GM23338 (cell line): ENCODE results near the gene SLC44A1. TPM values are rescaled to one million over a fixed set of nuclear protein-coding genes. Genes with fewer than 3 reads are reported as not detected.
A peak's percentile ranks its signal among the peaks of the same experiment; 100 is the strongest.

Source experiments
- ATAC-seq: fragments of 200-7000 bp; cut with Tn5 transposase; 3 replicates; pipeline ENCODE4 v1.9.1; 2020
- DNase-seq: peaks from one replicate; pipeline ENCODE4 v3.0.0-alpha.2; 2015; ENCODE audit warnings: low spot score
- H2AFZ ChIP-seq: fragments of 200-600 bp; sonication (generic); 2 replicates; pipeline ENCODE4 v1.8.0; 2016; ENCODE audit warnings: antibody characterized with exemption, mild to moderate bottlenecking, moderate library complexity
- H3F3A ChIP-seq: fragments of 200-600 bp; sonication (generic); replicated peaks from 2 replicates; pipeline ENCODE4 v1.8.0; 2017; ENCODE audit warnings: antibody characterized with exemption, mixed run types, low read depth
- H3K27ac ChIP-seq: fragments of 200-600 bp; sonication (generic); 2 replicates; pipeline ENCODE4 v1.6.1; 2016; ENCODE audit warnings: low read depth
- H3K27me3 ChIP-seq: fragments of 200-600 bp; sonication (generic); 2 replicates; pipeline ENCODE4 v1.8.0; 2016; ENCODE audit warnings: mild to moderate bottlenecking, mixed run types, moderate library complexity; ENCODE audit not compliant: insufficient read depth
- H3K36me3 ChIP-seq: fragments of 200-600 bp; sonication (generic); 2 replicates; pipeline ENCODE4 v1.8.0; 2016; ENCODE audit warnings: mild to moderate bottlenecking; ENCODE audit not compliant: insufficient read depth
- H3K4me1 ChIP-seq: fragments of 200-600 bp; sonication (generic); 2 replicates; pipeline ENCODE4 v1.8.0; 2016; ENCODE audit warnings: mild to moderate bottlenecking, moderate library complexity; ENCODE audit not compliant: insufficient read depth
- H3K4me2 ChIP-seq: fragments of 200-600 bp; sonication (generic); 2 replicates; pipeline ENCODE4 v1.7.1; 2017; ENCODE audit warnings: mixed run types
- H3K4me3 ChIP-seq: fragments of 200-600 bp; sonication (generic); 2 replicates; pipeline ENCODE4 v1.6.1; 2016; ENCODE audit warnings: mixed run types
- H3K79me2 ChIP-seq: fragments of 200-600 bp; sonication (generic); replicated peaks from 2 replicates; pipeline ENCODE4 v1.8.0; 2017; ENCODE audit warnings: mild to moderate bottlenecking; ENCODE audit not compliant: insufficient read depth
- H3K9me2 ChIP-seq: fragments of 200-600 bp; sonication (generic); 2 replicates; pipeline ENCODE4 v1.8.0; 2017; ENCODE audit not compliant: insufficient read depth
- H4K20me1 ChIP-seq: fragments of 200-600 bp; sonication (generic); replicated peaks from 2 replicates; pipeline ENCODE4 v1.8.0; 2017; ENCODE audit warnings: mild to moderate bottlenecking; ENCODE audit not compliant: insufficient read depth
- H3K27ac Mint-ChIP-seq: 2 replicates; pipeline ENCODE4 v1.8.0; 2020; ENCODE audit warnings: inconsistent platforms, mild to moderate bottlenecking, moderate library complexity, mixed read lengths
- H3K27me3 Mint-ChIP-seq: 3 replicates; pipeline ENCODE4 v1.8.0; 2022; ENCODE audit warnings: low read depth, mild to moderate bottlenecking, moderate library complexity, mixed read lengths, inconsistent platforms; ENCODE audit not compliant: insufficient read depth, poor library complexity
- H3K36me3 Mint-ChIP-seq: 3 replicates; pipeline ENCODE4 v1.8.0; 2021; ENCODE audit warnings: low read depth, mild to moderate bottlenecking, inconsistent platforms, moderate library complexity, mixed read lengths
- H3K4me1 Mint-ChIP-seq: 3 replicates; pipeline ENCODE4 v1.8.0; 2020; ENCODE audit warnings: mild to moderate bottlenecking, inconsistent platforms, mixed read lengths
- H3K4me3 Mint-ChIP-seq: 3 replicates; pipeline ENCODE4 v1.8.0; 2021; ENCODE audit warnings: moderate library complexity, mild to moderate bottlenecking, inconsistent platforms, mixed read lengths
- H3K9me3 Mint-ChIP-seq: 3 replicates; pipeline ENCODE4 v1.8.0; 2020; ENCODE audit warnings: moderate library complexity, mild to moderate bottlenecking, inconsistent platforms, mixed read lengths
- EZH2 ChIP-seq: fragments of 200-600 bp; sonication (generic); IDR thresholded peaks from one replicate; pipeline ENCODE4 v1.8.0; 2017; ENCODE audit warnings: antibody characterized with exemption, mild to moderate bottlenecking, low read depth; ENCODE audit not compliant: unreplicated experiment
- EZH2phosphoT487 ChIP-seq: fragments of 200-600 bp; sonication (generic); IDR thresholded peaks from one replicate; pipeline ENCODE4 v1.8.1; 2018; ENCODE audit warnings: antibody characterized with exemption; ENCODE audit not compliant: unreplicated experiment
- JUNB ChIP-seq: IDR thresholded peaks from one replicate; pipeline ENCODE4 v1.6.1; 2016; ENCODE audit warnings: antibody characterized with exemption; ENCODE audit not compliant: unreplicated experiment
- NANOG ChIP-seq: IDR thresholded peaks from 2 replicates; pipeline ENCODE4 v1.6.1; 2016; ENCODE audit warnings: antibody characterized with exemption, borderline replicate concordance
- STAT1 ChIP-seq: IDR thresholded peaks from one replicate; pipeline ENCODE4 v1.6.1; 2016; ENCODE audit warnings: antibody characterized with exemption; ENCODE audit not compliant: unreplicated experiment
- ZNF114 ChIP-seq: fragments of 250-450 bp; sonication (Bioruptor Pico); IDR thresholded peaks from 2 replicates; pipeline ENCODE4 v1.5.0; 2020; ENCODE audit warnings: mild to moderate bottlenecking, moderate library complexity
- ZNF331 ChIP-seq: fragments of 250-450 bp; sonication (Bioruptor Pico); IDR thresholded peaks from 2 replicates; pipeline ENCODE4 v1.5.0; 2020; ENCODE audit warnings: low read depth, mild to moderate bottlenecking, moderate library complexity
- polyA plus RNA-seq: library from polyadenylated mRNA; unstranded; fragments of >200 nt; fragmentation: Nextera tagmentation; extraction: Ambion mirVana; gene quantifications from 2 replicates; pipeline ENCODE4 v1.2.1, GENCODE V29; 2016
- total RNA-seq: library from RNA; depleted of rRNA; stranded (reverse); fragments of >200 nt; shearing (Covaris generic); gene quantifications from 2 replicates; pipeline ENCODE4 v1.2.3, GENCODE V29; 2014
- TF ChIP-seq, protein P1 (sequence below): fragments of 250-450 bp; sonication (Bioruptor Pico); IDR thresholded peaks from 2 replicates; pipeline ENCODE4 v1.5.0; 2020; ENCODE audit warnings: mild to moderate bottlenecking, moderate library complexity
- TF ChIP-seq, protein P2 (sequence below): IDR thresholded peaks from 2 replicates; pipeline ENCODE4 v1.6.1; 2016; ENCODE audit warnings: antibody characterized with exemption
- TF ChIP-seq, protein P3 (sequence below): IDR thresholded peaks from one replicate; pipeline ENCODE4 v1.6.1; 2018; ENCODE audit warnings: antibody characterized with exemption; ENCODE audit not compliant: unreplicated experiment

Gene SLC44A1
- total and polyA plus RNA-seq, 2 experiments from 2014 or later: 14.9 to 75.0 TPM

DNA sequence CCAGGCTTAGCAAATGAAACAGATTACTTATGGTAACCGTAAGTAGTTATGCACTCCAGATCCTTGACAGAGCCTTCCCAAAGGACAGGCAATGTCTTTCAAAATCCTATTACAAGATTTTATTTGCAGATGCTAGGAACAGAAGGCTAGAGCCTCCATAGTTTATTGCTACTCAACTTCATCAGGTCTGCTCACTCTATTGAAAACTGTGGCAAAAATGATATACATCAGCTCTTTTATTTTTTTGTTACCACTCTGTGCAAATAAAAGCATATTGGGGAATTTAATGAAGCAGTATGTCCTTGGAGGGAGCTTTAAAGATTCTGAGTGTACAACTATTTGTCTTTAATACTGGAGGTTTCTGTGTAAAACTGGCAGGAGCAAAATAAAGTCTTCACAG, 46.5 kb downstream of the SLC44A1 start (continued):
- TF ChIP-seq, protein P1, sequence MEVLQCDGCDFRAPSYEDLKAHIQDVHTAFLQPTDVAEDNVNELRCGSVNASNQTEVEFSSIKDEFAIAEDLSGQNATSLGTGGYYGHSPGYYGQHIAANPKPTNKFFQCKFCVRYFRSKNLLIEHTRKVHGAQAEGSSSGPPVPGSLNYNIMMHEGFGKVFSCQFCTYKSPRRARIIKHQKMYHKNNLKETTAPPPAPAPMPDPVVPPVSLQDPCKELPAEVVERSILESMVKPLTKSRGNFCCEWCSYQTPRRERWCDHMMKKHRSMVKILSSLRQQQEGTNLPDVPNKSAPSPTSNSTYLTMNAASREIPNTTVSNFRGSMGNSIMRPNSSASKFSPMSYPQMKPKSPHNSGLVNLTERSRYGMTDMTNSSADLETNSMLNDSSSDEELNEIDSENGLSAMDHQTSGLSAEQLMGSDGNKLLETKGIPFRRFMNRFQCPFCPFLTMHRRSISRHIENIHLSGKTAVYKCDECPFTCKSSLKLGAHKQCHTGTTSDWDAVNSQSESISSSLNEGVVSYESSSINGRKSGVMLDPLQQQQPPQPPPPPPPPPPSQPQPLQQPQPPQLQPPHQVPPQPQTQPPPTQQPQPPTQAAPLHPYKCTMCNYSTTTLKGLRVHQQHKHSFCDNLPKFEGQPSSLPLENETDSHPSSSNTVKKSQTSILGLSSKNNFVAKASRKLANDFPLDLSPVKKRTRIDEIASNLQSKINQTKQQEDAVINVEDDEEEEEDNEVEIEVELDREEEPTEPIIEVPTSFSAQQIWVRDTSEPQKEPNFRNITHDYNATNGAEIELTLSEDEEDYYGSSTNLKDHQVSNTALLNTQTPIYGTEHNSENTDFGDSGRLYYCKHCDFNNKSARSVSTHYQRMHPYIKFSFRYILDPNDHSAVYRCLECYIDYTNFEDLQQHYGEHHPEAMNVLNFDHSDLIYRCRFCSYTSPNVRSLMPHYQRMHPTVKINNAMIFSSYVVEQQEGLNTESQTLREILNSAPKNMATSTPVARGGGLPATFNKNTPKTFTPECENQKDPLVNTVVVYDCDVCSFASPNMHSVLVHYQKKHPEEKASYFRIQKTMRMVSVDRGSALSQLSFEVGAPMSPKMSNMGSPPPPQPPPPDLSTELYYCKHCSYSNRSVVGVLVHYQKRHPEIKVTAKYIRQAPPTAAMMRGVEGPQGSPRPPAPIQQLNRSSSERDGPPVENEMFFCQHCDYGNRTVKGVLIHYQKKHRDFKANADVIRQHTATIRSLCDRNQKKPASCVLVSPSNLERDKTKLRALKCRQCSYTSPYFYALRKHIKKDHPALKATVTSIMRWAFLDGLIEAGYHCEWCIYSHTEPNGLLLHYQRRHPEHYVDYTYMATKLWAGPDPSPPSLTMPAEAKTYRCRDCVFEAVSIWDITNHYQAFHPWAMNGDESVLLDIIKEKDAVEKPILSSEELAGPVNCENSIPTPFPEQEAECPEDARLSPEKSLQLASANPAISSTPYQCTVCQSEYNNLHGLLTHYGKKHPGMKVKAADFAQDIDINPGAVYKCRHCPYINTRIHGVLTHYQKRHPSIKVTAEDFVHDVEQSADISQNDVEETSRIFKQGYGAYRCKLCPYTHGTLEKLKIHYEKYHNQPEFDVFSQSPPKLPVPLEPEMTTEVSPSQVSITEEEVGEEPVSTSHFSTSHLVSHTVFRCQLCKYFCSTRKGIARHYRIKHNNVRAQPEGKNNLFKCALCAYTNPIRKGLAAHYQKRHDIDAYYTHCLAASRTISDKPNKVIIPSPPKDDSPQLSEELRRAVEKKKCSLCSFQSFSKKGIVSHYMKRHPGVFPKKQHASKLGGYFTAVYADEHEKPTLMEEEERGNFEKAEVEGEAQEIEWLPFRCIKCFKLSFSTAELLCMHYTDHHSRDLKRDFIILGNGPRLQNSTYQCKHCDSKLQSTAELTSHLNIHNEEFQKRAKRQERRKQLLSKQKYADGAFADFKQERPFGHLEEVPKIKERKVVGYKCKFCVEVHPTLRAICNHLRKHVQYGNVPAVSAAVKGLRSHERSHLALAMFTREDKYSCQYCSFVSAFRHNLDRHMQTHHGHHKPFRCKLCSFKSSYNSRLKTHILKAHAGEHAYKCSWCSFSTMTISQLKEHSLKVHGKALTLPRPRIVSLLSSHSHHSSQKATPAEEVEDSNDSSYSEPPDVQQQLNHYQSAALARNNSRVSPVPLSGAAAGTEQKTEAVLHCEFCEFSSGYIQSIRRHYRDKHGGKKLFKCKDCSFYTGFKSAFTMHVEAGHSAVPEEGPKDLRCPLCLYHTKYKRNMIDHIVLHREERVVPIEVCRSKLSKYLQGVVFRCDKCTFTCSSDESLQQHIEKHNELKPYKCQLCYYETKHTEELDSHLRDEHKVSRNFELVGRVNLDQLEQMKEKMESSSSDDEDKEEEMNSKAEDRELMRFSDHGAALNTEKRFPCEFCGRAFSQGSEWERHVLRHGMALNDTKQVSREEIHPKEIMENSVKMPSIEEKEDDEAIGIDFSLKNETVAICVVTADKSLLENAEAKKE (CRISPR knock-in tag): no peak
- TF ChIP-seq STAT1 (no peak), EZH2phosphoT487 (no peak)

DNA sequence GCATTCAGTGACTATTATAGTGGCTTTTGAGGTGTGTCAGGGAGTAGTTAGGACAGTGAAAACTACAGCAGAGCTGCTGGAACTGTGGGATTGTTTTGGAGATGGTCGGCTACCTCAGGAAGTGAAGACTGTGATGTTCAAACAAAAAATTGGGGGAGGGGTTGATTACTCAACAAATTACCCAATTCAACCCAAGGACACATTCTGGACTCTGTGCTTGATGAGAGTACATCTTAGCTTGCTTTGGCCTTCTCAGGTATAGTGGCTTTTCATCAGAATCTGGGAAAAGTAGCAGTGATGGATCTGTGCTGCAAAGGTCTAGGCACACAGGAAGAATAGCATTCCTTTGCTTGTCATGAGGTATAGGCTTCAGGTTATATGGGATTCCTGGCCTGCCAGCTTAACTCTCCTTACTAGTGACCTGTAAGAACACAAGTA, 47.0 kb downstream of the SLC44A1 start:
- H3K36me3 ChIP-seq: no peaks in the 10 kb centered on the region
- ATAC-seq (no peak; the same call in none of the 3 replicates), DNase-seq (peak; percentile 36)
- peak overlapping the region; percentile 91 for H3K27ac Mint-ChIP-seq
- H3K36me3 Mint-ChIP-seq: no peaks in the 10 kb centered on the region
- no peaks in the 10 kb centered on the region for H3K9me3 Mint-ChIP-seq
- H2AFZ ChIP-seq: no peak overlapping the region
- H3K27ac ChIP-seq: peak overlapping the region; percentile 67
- H3K27me3 ChIP-seq: no peaks in the 10 kb centered on the region
- peaks cover 91% of the 10 kb centered on the region for H3K4me1 ChIP-seq
- H3K27me3 Mint-ChIP-seq: peaks cover 2% of the 10 kb centered on the region
- H3K4me3 Mint-ChIP-seq: no peak overlapping the region
- H4K20me1 ChIP-seq: no peaks in the 10 kb centered on the region
- no peak overlapping the region for H3K4me3 ChIP-seq
- peaks cover 82% of the 10 kb centered on the region for H3K79me2 ChIP-seq
- peaks cover 79% of the 10 kb centered on the region for H3K4me1 Mint-ChIP-seq
- H3K9me2 ChIP-seq: no peaks in the 10 kb centered on the region
- H3K4me2 ChIP-seq: peak overlapping the region; percentile 3; the same call in 1 of the 2 replicates
- peaks cover 2% of the 10 kb centered on the region; the same call in 1 of the 2 replicates for H3F3A ChIP-seq
- no peak for TF ChIP-seq ZNF114 (CRISPR knock-in tag)
- TF ChIP-seq EZH2: no peak
- TF ChIP-seq EZH2phosphoT487: no peak
- TF ChIP-seq, protein P2, sequence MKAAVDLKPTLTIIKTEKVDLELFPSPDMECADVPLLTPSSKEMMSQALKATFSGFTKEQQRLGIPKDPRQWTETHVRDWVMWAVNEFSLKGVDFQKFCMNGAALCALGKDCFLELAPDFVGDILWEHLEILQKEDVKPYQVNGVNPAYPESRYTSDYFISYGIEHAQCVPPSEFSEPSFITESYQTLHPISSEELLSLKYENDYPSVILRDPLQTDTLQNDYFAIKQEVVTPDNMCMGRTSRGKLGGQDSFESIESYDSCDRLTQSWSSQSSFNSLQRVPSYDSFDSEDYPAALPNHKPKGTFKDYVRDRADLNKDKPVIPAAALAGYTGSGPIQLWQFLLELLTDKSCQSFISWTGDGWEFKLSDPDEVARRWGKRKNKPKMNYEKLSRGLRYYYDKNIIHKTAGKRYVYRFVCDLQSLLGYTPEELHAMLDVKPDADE: no peak
- no peak for TF ChIP-seq STAT1
- TF ChIP-seq, protein P3, sequence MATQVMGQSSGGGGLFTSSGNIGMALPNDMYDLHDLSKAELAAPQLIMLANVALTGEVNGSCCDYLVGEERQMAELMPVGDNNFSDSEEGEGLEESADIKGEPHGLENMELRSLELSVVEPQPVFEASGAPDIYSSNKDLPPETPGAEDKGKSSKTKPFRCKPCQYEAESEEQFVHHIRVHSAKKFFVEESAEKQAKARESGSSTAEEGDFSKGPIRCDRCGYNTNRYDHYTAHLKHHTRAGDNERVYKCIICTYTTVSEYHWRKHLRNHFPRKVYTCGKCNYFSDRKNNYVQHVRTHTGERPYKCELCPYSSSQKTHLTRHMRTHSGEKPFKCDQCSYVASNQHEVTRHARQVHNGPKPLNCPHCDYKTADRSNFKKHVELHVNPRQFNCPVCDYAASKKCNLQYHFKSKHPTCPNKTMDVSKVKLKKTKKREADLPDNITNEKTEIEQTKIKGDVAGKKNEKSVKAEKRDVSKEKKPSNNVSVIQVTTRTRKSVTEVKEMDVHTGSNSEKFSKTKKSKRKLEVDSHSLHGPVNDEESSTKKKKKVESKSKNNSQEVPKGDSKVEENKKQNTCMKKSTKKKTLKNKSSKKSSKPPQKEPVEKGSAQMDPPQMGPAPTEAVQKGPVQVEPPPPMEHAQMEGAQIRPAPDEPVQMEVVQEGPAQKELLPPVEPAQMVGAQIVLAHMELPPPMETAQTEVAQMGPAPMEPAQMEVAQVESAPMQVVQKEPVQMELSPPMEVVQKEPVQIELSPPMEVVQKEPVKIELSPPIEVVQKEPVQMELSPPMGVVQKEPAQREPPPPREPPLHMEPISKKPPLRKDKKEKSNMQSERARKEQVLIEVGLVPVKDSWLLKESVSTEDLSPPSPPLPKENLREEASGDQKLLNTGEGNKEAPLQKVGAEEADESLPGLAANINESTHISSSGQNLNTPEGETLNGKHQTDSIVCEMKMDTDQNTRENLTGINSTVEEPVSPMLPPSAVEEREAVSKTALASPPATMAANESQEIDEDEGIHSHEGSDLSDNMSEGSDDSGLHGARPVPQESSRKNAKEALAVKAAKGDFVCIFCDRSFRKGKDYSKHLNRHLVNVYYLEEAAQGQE: no peak
- TF ChIP-seq JUNB: no peak
- TF ChIP-seq ZNF331 (CRISPR knock-in tag): no peak
- TF ChIP-seq NANOG: no peak
